D721Med (cell line): ENCODE results near the gene DOCK9.
"Not testable (repeated sequence)": the region's sequence is repeated elsewhere in the genome, so short reads cannot be mapped to it uniquely, and the experiment has no call there.

ENCODE experiments used
- DNase-seq: peaks from one replicate; pipeline ENCODE4 v3.0.0; 2011; ENCODE audit warnings: low spot score; ENCODE audit not compliant: insufficient read length
- FAIRE-seq: peaks from 2 replicates; lab custom pipeline; 2011; peaks lifted over from hg19 to GRCh38; lab: Jason Lieb, UNC
- CTCF ChIP-seq: IDR thresholded peaks from 2 replicates; pipeline ENCODE4 v1.5.1; 2012; ENCODE audit warnings: mild to moderate bottlenecking, control low read depth; ENCODE audit not compliant: insufficient read depth; ENCODE audit errors: missing control alignments

Gene DOCK9

GRCh38 chr13:98819382-98820010 is 158.4 kb downstream of the DOCK9 start:
- DNase-seq (no peak), FAIRE-seq (no peak)
- no peak for TF ChIP-seq CTCF

- TF ChIP-seq CTCF: no peak
- no peak for DNase-seq
- no peak for FAIRE-seq
Observed at GRCh38 chr13:98816406-98816805, 161.5 kb downstream of the DOCK9 start.

GRCh38 chr13:98813993-98814392 is 163.9 kb downstream of the DOCK9 start:
- FAIRE-seq (no peak), DNase-seq (no peak)
- no peak for TF ChIP-seq CTCF

GRCh38 chr13:98812186-98812790 is 165.6 kb downstream of the DOCK9 start:
- peak; percentile 77 for FAIRE-seq
- DNase-seq: not testable (repeated sequence)

GRCh38 chr13:98810746-98811145 is 167.1 kb downstream of the DOCK9 start:
- TF ChIP-seq CTCF: no peak
- DNase-seq: no peak
- no peak for FAIRE-seq

- DNase-seq (no peak), FAIRE-seq (no peak)
- no peak for TF ChIP-seq CTCF
Observed at GRCh38 chr13:98809345-98809777, 168.5 kb downstream of the DOCK9 start.

- no peak for FAIRE-seq
- no peak for DNase-seq
- TF ChIP-seq CTCF: no peak
Observed at GRCh38 chr13:98807774-98808173, 170.1 kb downstream of the DOCK9 start.
